Measurements from ENCODE around the gene CAPN7. TPM values are rescaled to one million over a fixed set of nuclear protein-coding genes. Genes with fewer than 3 reads are reported as not detected.

The CAPN7 gene
- total RNA-seq, 1 experiment from 2014 or later = 25.2 TPM

DNA sequence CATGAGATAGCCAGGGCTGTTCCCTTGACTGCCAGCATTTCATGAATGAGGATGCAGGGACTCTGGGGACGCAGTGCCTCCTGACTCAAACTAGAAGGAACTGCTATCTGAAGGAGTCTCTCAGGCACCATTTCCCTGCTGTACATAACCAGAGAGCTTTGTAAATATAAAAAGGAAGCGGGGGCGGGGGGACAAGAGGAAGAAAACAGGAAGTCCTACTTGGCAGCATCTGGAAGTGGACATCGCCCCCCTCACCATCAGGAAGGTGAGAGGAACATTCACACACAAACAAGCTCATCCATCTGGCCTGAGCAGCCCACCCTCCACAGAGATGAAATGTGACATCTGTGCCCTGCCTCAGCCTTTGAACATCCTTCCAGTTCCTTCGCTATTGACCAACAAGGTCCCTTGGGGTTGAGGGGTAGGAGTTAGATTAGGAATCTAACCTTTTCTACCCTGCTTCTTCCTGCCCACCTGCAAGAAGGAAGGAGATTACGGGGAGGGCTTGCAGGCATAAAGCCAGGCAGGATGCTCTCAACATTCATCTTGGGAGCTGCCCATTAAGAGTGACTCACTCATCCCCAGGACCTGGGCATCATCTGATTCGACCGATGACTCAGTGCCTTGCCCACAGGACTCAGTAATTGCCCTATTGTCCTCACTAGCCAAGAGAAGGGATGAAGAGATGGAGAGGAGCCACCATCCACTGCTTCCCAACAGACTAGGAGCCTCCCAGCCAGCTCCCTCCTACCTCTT, 94.5 kb downstream of the CAPN7 start:
- no peaks in the 10 kb centered on the region for H3K79me1 ChIP-seq (ENCODE audit: insufficient read depth, low read depth, low read length, poor library complexity, severe bottlenecking)
- Mint-ChIP-seq H3K4me1 (peaks cover 3 to 8% of the 10 kb centered on the region in 2 experiments), H3K27me3 (ENCODE audit: low read depth) (no peaks in the 10 kb centered on the region), H3K27ac (peak overlapping the region in 1 of 3 experiments; percentile 9; a peak in 2 of 7 replicates), H3K4me3 (no peak overlapping the region), H3K36me3 (ENCODE audit: insufficient read depth in 1 of 3, low read depth in 3 of 3) (peaks cover 0 to 13% (median 0%) of the 10 kb centered on the region in 3 experiments; a peak in 2 of 7 replicates), H3K9me3 (no peaks in the 10 kb centered on the region; a peak in 1 of 5 replicates)
- H3K18ac ChIP-seq (ENCODE audit: insufficient read length, low read depth, low read length) = no peak overlapping the region
- no CpG with 5 or more reads among the region's 8 CpGs for WGBS (ENCODE audit: extremely low coverage, insufficient read length, low lambda C conversion rate)
- H3K23me2 ChIP-seq (ENCODE audit: insufficient read length, low read depth, low read length, poor library complexity, severe bottlenecking) = no peaks in the 10 kb centered on the region
- H2BK20ac ChIP-seq (ENCODE audit: low read depth, low read length, poor library complexity, severe bottlenecking) = no peak overlapping the region
- H4K5ac ChIP-seq (ENCODE audit: insufficient read length, low read depth, low read length) = no peak overlapping the region
- H3K9ac ChIP-seq (ENCODE audit: extremely low read depth, insufficient read length, low read length) = no peak overlapping the region
- TF ChIP-seq, protein P1, sequence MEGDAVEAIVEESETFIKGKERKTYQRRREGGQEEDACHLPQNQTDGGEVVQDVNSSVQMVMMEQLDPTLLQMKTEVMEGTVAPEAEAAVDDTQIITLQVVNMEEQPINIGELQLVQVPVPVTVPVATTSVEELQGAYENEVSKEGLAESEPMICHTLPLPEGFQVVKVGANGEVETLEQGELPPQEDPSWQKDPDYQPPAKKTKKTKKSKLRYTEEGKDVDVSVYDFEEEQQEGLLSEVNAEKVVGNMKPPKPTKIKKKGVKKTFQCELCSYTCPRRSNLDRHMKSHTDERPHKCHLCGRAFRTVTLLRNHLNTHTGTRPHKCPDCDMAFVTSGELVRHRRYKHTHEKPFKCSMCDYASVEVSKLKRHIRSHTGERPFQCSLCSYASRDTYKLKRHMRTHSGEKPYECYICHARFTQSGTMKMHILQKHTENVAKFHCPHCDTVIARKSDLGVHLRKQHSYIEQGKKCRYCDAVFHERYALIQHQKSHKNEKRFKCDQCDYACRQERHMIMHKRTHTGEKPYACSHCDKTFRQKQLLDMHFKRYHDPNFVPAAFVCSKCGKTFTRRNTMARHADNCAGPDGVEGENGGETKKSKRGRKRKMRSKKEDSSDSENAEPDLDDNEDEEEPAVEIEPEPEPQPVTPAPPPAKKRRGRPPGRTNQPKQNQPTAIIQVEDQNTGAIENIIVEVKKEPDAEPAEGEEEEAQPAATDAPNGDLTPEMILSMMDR (conservative IDR thresholded peaks at IDR 0.05) = no peak
- no peaks in the 10 kb centered on the region for H3K9me3 ChIP-seq (ENCODE audit: control insufficient read depth, low read depth, low read length)
- H2BK15ac ChIP-seq (ENCODE audit: low read depth, low read length) = no peak overlapping the region
- no peaks in the 10 kb centered on the region for H3K79me2 ChIP-seq (ENCODE audit: insufficient read depth, low read length)
- no peak overlapping the region for H2AK5ac ChIP-seq (ENCODE audit: insufficient read length, low read length)
- no peaks in the 10 kb centered on the region for H3K27me3 ChIP-seq (ENCODE audit: insufficient read depth, low read length)
- H2AFZ ChIP-seq (ENCODE audit: low read length) = no peak overlapping the region
- H4K20me1 ChIP-seq (ENCODE audit: control insufficient read depth, insufficient read depth, insufficient read length) = no peaks in the 10 kb centered on the region
- no peak overlapping the region for H3K56ac ChIP-seq (ENCODE audit: insufficient read length, low read depth, low read length)
- no peak overlapping the region for H2BK120ac ChIP-seq (ENCODE audit: low read depth, low read length, poor library complexity, severe bottlenecking)
- no peak overlapping the region for H3K23ac ChIP-seq (ENCODE audit: insufficient read length, low read depth, low read length)
- no peak for DNase-seq
- H3K27ac ChIP-seq (ENCODE audit: insufficient read length, low read depth, low read length) = no peak overlapping the region
- H3T11ph ChIP-seq (ENCODE audit: low read length) = no peak overlapping the region
- no peaks in the 10 kb centered on the region for H3K4me1 ChIP-seq (ENCODE audit: insufficient read depth, low read length)
- no peak overlapping the region for H3K4ac ChIP-seq (ENCODE audit: low read depth, low read length)
- no peak overlapping the region for H2BK12ac ChIP-seq (ENCODE audit: insufficient read length, low read depth, low read length)
- no peak overlapping the region for H3K4me2 ChIP-seq (ENCODE audit: insufficient read depth, insufficient read length, low read length)
- no peak overlapping the region for H2BK5ac ChIP-seq (ENCODE audit: insufficient read length, low read length)
- no peak overlapping the region for H4K8ac ChIP-seq (replicated peaks; ENCODE audit: insufficient read length, low read depth, low read length)
- H3K14ac ChIP-seq (ENCODE audit: insufficient read depth, low read length) = no peak overlapping the region
- H4K91ac ChIP-seq (ENCODE audit: insufficient read length, low read depth, low read length) = no peak overlapping the region
